Endodermal cell (in vitro differentiated cells): ENCODE measurements around the gene DNTT. TPM values are rescaled to one million over a fixed set of nuclear protein-coding genes. Genes with fewer than 3 reads are reported as not detected.

Source experiments
- DNase-seq: peaks from one replicate; pipeline ENCODE4 v3.0.0-alpha.2; 2017
- H3K27ac ChIP-seq: 2 replicates; pipeline ENCODE4 v1.5.1; 2013; ENCODE audit warnings: mild to moderate bottlenecking, low read depth, low read length, moderate library complexity
- H3K27me3 ChIP-seq: 2 replicates; pipeline ENCODE4 v1.6.1; 2013; ENCODE audit warnings: mild to moderate bottlenecking, low read length, moderate library complexity; ENCODE audit not compliant: insufficient read depth, control insufficient read depth, poor library complexity, severe bottlenecking
- H3K36me3 ChIP-seq: 2 replicates; pipeline ENCODE4 v1.7.0; 2013; ENCODE audit warnings: mild to moderate bottlenecking, low read length, moderate library complexity; ENCODE audit not compliant: control insufficient read depth, insufficient read depth
- H3K4me1 ChIP-seq: one replicate; pipeline ENCODE4 v1.7.0; 2013; ENCODE audit warnings: low read length; ENCODE audit not compliant: control insufficient read depth, insufficient read depth
- H3K4me3 ChIP-seq: 2 replicates; pipeline ENCODE4 v1.5.1; 2013; ENCODE audit warnings: mild to moderate bottlenecking, low read length, moderate library complexity
- H3K9ac ChIP-seq: 2 replicates; pipeline ENCODE4 v1.6.1; 2013; ENCODE audit warnings: mild to moderate bottlenecking, low read length, moderate library complexity; ENCODE audit not compliant: poor library complexity, severe bottlenecking; ENCODE audit errors: extremely low read depth
- H3K9me3 ChIP-seq: 2 replicates; pipeline ENCODE4 v1.6.1; 2013; ENCODE audit warnings: mild to moderate bottlenecking, low read length, moderate library complexity; ENCODE audit not compliant: control insufficient read depth
- H3K27ac Mint-ChIP-seq: 2 replicates; pipeline ENCODE4 v1.8.0; 2020; ENCODE audit warnings: mixed read lengths
- H3K27me3 Mint-ChIP-seq: 2 replicates; pipeline ENCODE4 v1.8.0; 2021; ENCODE audit warnings: mild to moderate bottlenecking, mixed read lengths; ENCODE audit not compliant: insufficient read depth
- H3K36me3 Mint-ChIP-seq: 2 replicates; pipeline ENCODE4 v1.8.0; 2020; ENCODE audit warnings: low read depth, mixed read lengths
- H3K4me1 Mint-ChIP-seq: 2 replicates; pipeline ENCODE4 v1.8.0; 2020; ENCODE audit warnings: mixed read lengths
- H3K4me3 Mint-ChIP-seq: 2 replicates; pipeline ENCODE4 v1.8.0; 2020; ENCODE audit warnings: mild to moderate bottlenecking, moderate library complexity, mixed read lengths
- H3K9me3 Mint-ChIP-seq: 2 replicates; pipeline ENCODE4 v1.8.0; 2020; ENCODE audit warnings: mild to moderate bottlenecking, mixed read lengths
- CTCF ChIP-seq: fragments of 200-600 bp; sonication (generic); conservative IDR thresholded peaks from 2 replicates; pipeline ENCODE4 v1.5.0; 2021; ENCODE audit warnings: antibody characterized with exemption, mild to moderate bottlenecking
- WGBS, 2 experiments: methylation state at CpG; one replicate each; pipeline versions ENCODE4 v1.1.5 to v1.1.7; 2013; ENCODE audit warnings: missing lambda C conversion rate in 2 of 2, mixed read lengths in 1 of 2; ENCODE audit not compliant: insufficient coverage in 1 of 2, insufficient read length in 1 of 2; 5-methylcytosine and 5-hydroxymethylcytosine counted together
- total RNA-seq, 2 donors: library from RNA; stranded (reverse); fragmentation: NEBNext Ultra II Directional in 1 of 2; extraction: Animal tissue kit (Norgen Biotek cat#: 25700) in 1 of 2; gene quantifications; 2 replicates in 1 of 2; 3 replicates in 1 of 2; pipeline ENCODE4 v1.2.1, GENCODE V29; 2021

Gene DNTT
- total RNA-seq, 2 donors from 2014 or later = not detected

- H3K4me3 Mint-ChIP-seq = no peak overlapping the region
- peak; percentile 16 for DNase-seq
- no peak overlapping the region for H3K27ac Mint-ChIP-seq
- no peak overlapping the region for H3K4me3 ChIP-seq
- no peaks in the 10 kb centered on the region for H3K9me3 Mint-ChIP-seq
- no peaks in the 10 kb centered on the region for H3K27me3 ChIP-seq
- H3K9me3 ChIP-seq = no peaks in the 10 kb centered on the region
- H3K36me3 ChIP-seq = no peaks in the 10 kb centered on the region
- no peak overlapping the region for H3K9ac ChIP-seq
- H3K36me3 Mint-ChIP-seq = no peaks in the 10 kb centered on the region
- H3K4me1 Mint-ChIP-seq = no peaks in the 10 kb centered on the region
- H3K27me3 Mint-ChIP-seq = peaks cover 3% of the 10 kb centered on the region
- H3K4me1 ChIP-seq = no peaks in the 10 kb centered on the region
- 91 to 93% methylated on average over 5 to 6 of the region's 6 CpGs for WGBS, 2 experiments
- H3K27ac ChIP-seq = no peak overlapping the region
- no peak for TF ChIP-seq CTCF
Measured at GRCh38 chr10:96360331-96360730, 56.1 kb downstream of the DNTT start.

GRCh38 chr10:96360766-96361165, 56.5 kb downstream of the DNTT start:
- Histone ChIP-seq H3K4me3 (no peak overlapping the region), H3K36me3 (no peaks in the 10 kb centered on the region), H3K27ac (no peak overlapping the region), H3K9me3 (no peaks in the 10 kb centered on the region), H3K27me3 (no peaks in the 10 kb centered on the region), H3K9ac (no peak overlapping the region), H3K4me1 (no peaks in the 10 kb centered on the region)
- no peak overlapping the region for H3K27ac Mint-ChIP-seq
- no peak for TF ChIP-seq CTCF
- peak; percentile 22 for DNase-seq
- no peak overlapping the region for H3K4me3 Mint-ChIP-seq
- 88 to 90% methylated on average over 3 of the region's 3 CpGs for WGBS, 2 experiments
- no peaks in the 10 kb centered on the region for H3K36me3 Mint-ChIP-seq
- H3K9me3 Mint-ChIP-seq = no peaks in the 10 kb centered on the region
- no peaks in the 10 kb centered on the region for H3K4me1 Mint-ChIP-seq
- peaks cover 3% of the 10 kb centered on the region for H3K27me3 Mint-ChIP-seq

- H3K9me3 Mint-ChIP-seq = no peaks in the 10 kb centered on the region
Measured at GRCh38 chr10:96365571-96365970, 61.3 kb downstream of the DNTT start.

More at GRCh38 chr10:96365571-96365970, 61.3 kb downstream of the DNTT start:
- H3K4me1 Mint-ChIP-seq = no peaks in the 10 kb centered on the region
- no peaks in the 10 kb centered on the region for H3K9me3 ChIP-seq
- no peaks in the 10 kb centered on the region for H3K4me1 ChIP-seq
- H3K27me3 ChIP-seq = no peaks in the 10 kb centered on the region
- H3K36me3 ChIP-seq = no peaks in the 10 kb centered on the region
- DNase-seq = peak; percentile 35
- H3K27ac Mint-ChIP-seq = no peak overlapping the region
- H3K4me3 Mint-ChIP-seq = no peak overlapping the region
- H3K27ac ChIP-seq = no peak overlapping the region
- H3K4me3 ChIP-seq = no peak overlapping the region
- no peak overlapping the region for H3K9ac ChIP-seq
- 86 to 90% methylated on average over 2 to 3 of the region's 3 CpGs for WGBS, 2 experiments
- peaks cover 6% of the 10 kb centered on the region for H3K27me3 Mint-ChIP-seq
- H3K36me3 Mint-ChIP-seq = no peaks in the 10 kb centered on the region
- TF ChIP-seq CTCF = no peak
